Measurements from ENCODE around the gene FAM83G. TPM values are rescaled to one million over a fixed set of nuclear protein-coding genes. Genes with fewer than 3 reads are reported as not detected.
"Not testable (repeated sequence)": the region's sequence is repeated elsewhere in the genome, so short reads cannot be mapped to it uniquely, and the experiment has no call there.

Gene FAM83G
- total RNA-seq, 1 experiment from 2014 or later = 24.3 TPM

DNA sequence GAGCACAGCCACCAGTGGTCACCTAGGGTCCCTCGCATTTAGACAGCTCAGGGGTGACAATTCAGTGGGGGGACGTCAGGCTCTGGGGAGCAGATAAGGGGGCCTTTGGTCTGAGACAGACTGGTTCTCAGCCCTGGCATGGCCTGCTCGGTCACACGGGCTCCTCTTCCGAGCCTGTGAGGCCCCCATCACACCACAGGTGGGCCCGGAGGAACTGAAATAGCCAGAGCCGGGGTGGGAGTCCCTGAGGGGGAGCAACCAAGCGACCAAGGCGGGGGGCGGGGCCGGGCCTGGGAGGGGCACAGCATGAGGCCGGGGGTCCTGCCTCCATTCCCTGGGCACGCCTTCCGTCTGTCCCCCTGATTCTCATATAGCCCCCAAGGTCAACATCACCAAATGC lies 37.8 kb upstream of the FAM83G start:
- H3K36me3 Mint-ChIP-seq (ENCODE audit: insufficient read depth, unreplicated experiment); POLR2A ChIA-PET; H3K4me3 ChIP-seq (ENCODE audit: low read depth, low read length); H3K4me1 ChIP-seq; intact Hi-C loops (cut with micrococcal nuclease; ENCODE audit: unreplicated experiment); CTCF ChIA-PET; H3K27me3 Mint-ChIP-seq (ENCODE audit: insufficient read depth, unreplicated experiment); H3K27ac Mint-ChIP-seq (ENCODE audit: unreplicated experiment); H3K36me3 ChIP-seq (ENCODE audit: control insufficient read depth, insufficient read depth, low read length); H3K9me3 Mint-ChIP-seq (ENCODE audit: unreplicated experiment); H3K27me3 ChIP-seq (replicated peaks; ENCODE audit: control insufficient read depth, insufficient read depth, low read length); DNase-seq; H3K4me3 Mint-ChIP-seq (ENCODE audit: unreplicated experiment); H3K4me1 Mint-ChIP-seq (ENCODE audit: low read depth, unreplicated experiment); H3K9me3 ChIP-seq; BruUV-seq (replicated peaks): not testable (repeated sequence)

- H3K4me3 Mint-ChIP-seq (ENCODE audit: unreplicated experiment); H3K9me3 ChIP-seq; H3K4me1 ChIP-seq; H3K4me3 ChIP-seq (ENCODE audit: low read depth, low read length); BruUV-seq (replicated peaks); DNase-seq; intact Hi-C loops (cut with micrococcal nuclease; ENCODE audit: unreplicated experiment); H3K36me3 Mint-ChIP-seq (ENCODE audit: insufficient read depth, unreplicated experiment); H3K4me1 Mint-ChIP-seq (ENCODE audit: low read depth, unreplicated experiment); H3K36me3 ChIP-seq (ENCODE audit: control insufficient read depth, insufficient read depth, low read length); H3K27me3 ChIP-seq (replicated peaks; ENCODE audit: control insufficient read depth, insufficient read depth, low read length); H3K27me3 Mint-ChIP-seq (ENCODE audit: insufficient read depth, unreplicated experiment); H3K27ac Mint-ChIP-seq (ENCODE audit: unreplicated experiment); H3K9me3 Mint-ChIP-seq (ENCODE audit: unreplicated experiment); POLR2A ChIA-PET; CTCF ChIA-PET: not testable (repeated sequence)
Observed at GRCh38 chr17:19041871-19042270, 37.3 kb upstream of the FAM83G start.

DNA sequence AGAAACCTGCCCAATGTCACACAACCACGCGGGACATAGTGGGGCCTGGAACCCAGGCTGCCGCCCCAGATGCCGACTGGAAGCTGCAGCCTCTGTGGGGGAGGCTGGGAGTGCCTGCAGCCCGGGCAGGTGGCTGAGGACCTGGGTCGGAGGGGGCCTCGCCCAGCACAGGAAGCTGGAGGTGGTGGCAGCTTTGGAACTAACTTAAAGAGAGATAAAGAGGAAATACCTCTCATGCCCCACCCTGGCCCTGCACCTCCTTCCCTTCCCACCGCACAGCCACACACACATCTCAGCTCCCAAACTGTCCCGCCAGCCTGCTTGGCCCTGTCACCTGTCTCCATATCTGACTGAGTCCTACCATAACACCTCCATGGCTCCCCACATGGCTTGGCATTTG lies 35.8 kb upstream of the FAM83G start:
- H3K27me3 Mint-ChIP-seq (ENCODE audit: insufficient read depth, unreplicated experiment); BruUV-seq (replicated peaks); H3K4me3 ChIP-seq (ENCODE audit: low read depth, low read length); H3K36me3 ChIP-seq (ENCODE audit: control insufficient read depth, insufficient read depth, low read length); H3K27me3 ChIP-seq (replicated peaks; ENCODE audit: control insufficient read depth, insufficient read depth, low read length); H3K27ac Mint-ChIP-seq (ENCODE audit: unreplicated experiment); H3K36me3 Mint-ChIP-seq (ENCODE audit: insufficient read depth, unreplicated experiment); H3K9me3 Mint-ChIP-seq (ENCODE audit: unreplicated experiment); CTCF ChIA-PET; POLR2A ChIA-PET; H3K4me1 ChIP-seq; H3K4me3 Mint-ChIP-seq (ENCODE audit: unreplicated experiment); H3K9me3 ChIP-seq; H3K4me1 Mint-ChIP-seq (ENCODE audit: low read depth, unreplicated experiment); DNase-seq; intact Hi-C loops (cut with micrococcal nuclease; ENCODE audit: unreplicated experiment): not testable (repeated sequence)

GRCh38 chr17:19038730-19039129 lies 34.2 kb upstream of the FAM83G start:
- H3K4me1 Mint-ChIP-seq (ENCODE audit: low read depth, unreplicated experiment); H3K36me3 ChIP-seq (ENCODE audit: control insufficient read depth, insufficient read depth, low read length); H3K9me3 Mint-ChIP-seq (ENCODE audit: unreplicated experiment); H3K36me3 Mint-ChIP-seq (ENCODE audit: insufficient read depth, unreplicated experiment); H3K27ac Mint-ChIP-seq (ENCODE audit: unreplicated experiment); H3K4me3 ChIP-seq (ENCODE audit: low read depth, low read length); DNase-seq; H3K4me3 Mint-ChIP-seq (ENCODE audit: unreplicated experiment); BruUV-seq (replicated peaks); POLR2A ChIA-PET; intact Hi-C loops (cut with micrococcal nuclease; ENCODE audit: unreplicated experiment); H3K4me1 ChIP-seq; H3K9me3 ChIP-seq; CTCF ChIA-PET; H3K27me3 Mint-ChIP-seq (ENCODE audit: insufficient read depth, unreplicated experiment); H3K27me3 ChIP-seq (replicated peaks; ENCODE audit: control insufficient read depth, insufficient read depth, low read length): not testable (repeated sequence)

GRCh38 chr17:19038007-19038406 lies 33.4 kb upstream of the FAM83G start:
- H3K4me1 Mint-ChIP-seq (ENCODE audit: low read depth, unreplicated experiment); DNase-seq; H3K9me3 ChIP-seq; H3K4me1 ChIP-seq; H3K36me3 Mint-ChIP-seq (ENCODE audit: insufficient read depth, unreplicated experiment); BruUV-seq (replicated peaks); H3K36me3 ChIP-seq (ENCODE audit: control insufficient read depth, insufficient read depth, low read length); H3K4me3 ChIP-seq (ENCODE audit: low read depth, low read length); H3K9me3 Mint-ChIP-seq (ENCODE audit: unreplicated experiment); POLR2A ChIA-PET; H3K4me3 Mint-ChIP-seq (ENCODE audit: unreplicated experiment); CTCF ChIA-PET; H3K27me3 ChIP-seq (replicated peaks; ENCODE audit: control insufficient read depth, insufficient read depth, low read length); H3K27me3 Mint-ChIP-seq (ENCODE audit: insufficient read depth, unreplicated experiment); H3K27ac Mint-ChIP-seq (ENCODE audit: unreplicated experiment); intact Hi-C loops (cut with micrococcal nuclease; ENCODE audit: unreplicated experiment): not testable (repeated sequence)

DNA sequence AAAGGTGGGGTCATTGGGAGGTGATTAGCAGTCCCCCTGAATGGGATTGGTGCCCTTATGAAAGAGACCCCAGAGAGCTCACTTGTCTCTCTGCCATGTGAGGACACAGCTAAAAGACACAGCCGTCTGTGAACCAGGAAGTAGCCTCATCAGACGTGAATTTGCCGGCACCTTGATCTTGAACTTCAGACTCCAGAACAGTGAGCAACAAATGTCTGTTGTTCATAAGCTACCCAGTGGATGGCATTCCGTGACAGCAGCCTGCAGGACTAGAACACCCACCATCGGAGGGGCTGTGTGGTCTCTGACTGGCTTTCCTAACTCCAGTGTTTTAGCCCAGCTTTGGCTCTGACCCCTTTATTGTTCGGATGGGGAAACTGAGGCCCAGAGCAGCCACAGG lies 33.0 kb upstream of the FAM83G start:
- POLR2A ChIA-PET; H3K36me3 Mint-ChIP-seq (ENCODE audit: insufficient read depth, unreplicated experiment); H3K4me3 ChIP-seq (ENCODE audit: low read depth, low read length); BruUV-seq (replicated peaks); DNase-seq; H3K27me3 ChIP-seq (replicated peaks; ENCODE audit: control insufficient read depth, insufficient read depth, low read length); H3K27me3 Mint-ChIP-seq (ENCODE audit: insufficient read depth, unreplicated experiment); H3K36me3 ChIP-seq (ENCODE audit: control insufficient read depth, insufficient read depth, low read length); H3K9me3 Mint-ChIP-seq (ENCODE audit: unreplicated experiment); H3K4me3 Mint-ChIP-seq (ENCODE audit: unreplicated experiment); intact Hi-C loops (cut with micrococcal nuclease; ENCODE audit: unreplicated experiment); H3K4me1 Mint-ChIP-seq (ENCODE audit: low read depth, unreplicated experiment); H3K27ac Mint-ChIP-seq (ENCODE audit: unreplicated experiment); H3K9me3 ChIP-seq; H3K4me1 ChIP-seq; CTCF ChIA-PET: not testable (repeated sequence)

- POLR2A ChIA-PET; H3K4me1 ChIP-seq; H3K4me3 Mint-ChIP-seq (ENCODE audit: unreplicated experiment); intact Hi-C loops (cut with micrococcal nuclease; ENCODE audit: unreplicated experiment); DNase-seq; H3K27ac Mint-ChIP-seq (ENCODE audit: unreplicated experiment); H3K9me3 Mint-ChIP-seq (ENCODE audit: unreplicated experiment); BruUV-seq (replicated peaks); H3K27me3 ChIP-seq (replicated peaks; ENCODE audit: control insufficient read depth, insufficient read depth, low read length); H3K27me3 Mint-ChIP-seq (ENCODE audit: insufficient read depth, unreplicated experiment); H3K4me1 Mint-ChIP-seq (ENCODE audit: low read depth, unreplicated experiment); CTCF ChIA-PET; H3K4me3 ChIP-seq (ENCODE audit: low read depth, low read length); H3K9me3 ChIP-seq; H3K36me3 Mint-ChIP-seq (ENCODE audit: insufficient read depth, unreplicated experiment); H3K36me3 ChIP-seq (ENCODE audit: control insufficient read depth, insufficient read depth, low read length): not testable (repeated sequence)
Observed at GRCh38 chr17:19036186-19036585, 31.6 kb upstream of the FAM83G start.

Data from Caco-2 (cell line).